Measurements from ENCODE around the gene SHCBP1. TPM values are rescaled to one million over a fixed set of nuclear protein-coding genes. Genes with fewer than 3 reads are reported as not detected.

SHCBP1 gene
- total RNA-seq, 1 donor from 2014 or later: 9.7 TPM

Other genes with a start within 250 kb of the SHCBP1 start
- gene VPS35, start 67.8 kb upstream of the SHCBP1 start, total RNA-seq: 143 and 167 TPM in 2 replicates
- gene ORC6, start 68.3 kb upstream of the SHCBP1 start, total RNA-seq: 5.4 and 14.2 TPM in 2 replicates
- 0.34 and 0.37 TPM in 2 replicates for gene MYLK3, start 127.0 kb upstream of the SHCBP1 start, total RNA-seq
- gene C16orf87, start 209.8 kb upstream of the SHCBP1 start, total RNA-seq: 10.9 and 11.2 TPM in 2 replicates

Data from dermis blood vessel endothelial cell (primary cell).